ENCODE data around the gene KCNAB1.

KCNAB1 gene

DNA sequence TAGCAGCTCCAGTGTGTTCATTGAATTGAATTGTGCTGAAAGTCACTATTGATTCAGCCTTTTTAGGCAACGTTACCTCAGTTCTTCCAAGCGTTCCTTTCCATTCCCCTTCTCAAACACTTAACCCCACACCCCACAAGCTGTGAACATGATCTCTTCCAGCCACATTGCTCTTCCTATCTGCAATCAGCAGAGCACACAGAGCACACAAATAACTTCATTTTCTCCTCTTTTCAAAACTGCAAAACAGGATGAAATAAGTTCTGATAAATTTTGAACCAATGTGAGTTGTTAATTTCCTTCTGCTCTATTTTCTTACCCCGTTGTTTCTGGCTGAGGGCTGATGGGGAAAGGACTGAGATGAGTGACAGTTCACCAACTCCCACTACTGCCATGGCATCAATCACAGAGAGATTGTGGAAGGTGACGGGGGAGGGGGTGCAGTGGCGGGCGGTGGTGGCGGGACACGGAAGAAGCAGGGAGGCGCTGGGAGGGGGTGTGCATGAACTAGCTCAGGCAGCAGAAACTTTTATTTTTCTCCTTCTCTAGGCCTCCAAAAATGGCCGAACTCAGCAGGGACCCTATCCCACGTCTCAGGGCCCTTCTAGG lies 287.3 kb downstream of the KCNAB1 start:
- Histone ChIP-seq H3K36me3 (ENCODE audit: insufficient read depth, insufficient read length, low read length) (no peaks in the 10 kb centered on the region), H3K4me1 (ENCODE audit: insufficient read depth, insufficient read length) (no peaks in the 10 kb centered on the region), H3K9ac (ENCODE audit: insufficient read length, low read depth) (no peak overlapping the region), H3K4me3 (ENCODE audit: insufficient read length, low read depth) (no peak overlapping the region), H3K9me3 (ENCODE audit: insufficient read depth, low read length) (no peaks in the 10 kb centered on the region), H3K27me3 (ENCODE audit: insufficient read depth, insufficient read length) (no peaks in the 10 kb centered on the region)
- TF ChIP-seq ZNF274 (IDR thresholded peaks at IDR 0.05; ENCODE audit: low read depth, low read length) (no peak), YY1 (IDR thresholded peaks at IDR 0.05; ENCODE audit: insufficient read depth, insufficient read length) (no peak), SUZ12 (IDR thresholded peaks at IDR 0.05; ENCODE audit: extremely low read depth, insufficient read depth, insufficient read length) (no peak)
- no peak for DNase-seq (ENCODE audit: low read depth, low spot score)

DNA sequence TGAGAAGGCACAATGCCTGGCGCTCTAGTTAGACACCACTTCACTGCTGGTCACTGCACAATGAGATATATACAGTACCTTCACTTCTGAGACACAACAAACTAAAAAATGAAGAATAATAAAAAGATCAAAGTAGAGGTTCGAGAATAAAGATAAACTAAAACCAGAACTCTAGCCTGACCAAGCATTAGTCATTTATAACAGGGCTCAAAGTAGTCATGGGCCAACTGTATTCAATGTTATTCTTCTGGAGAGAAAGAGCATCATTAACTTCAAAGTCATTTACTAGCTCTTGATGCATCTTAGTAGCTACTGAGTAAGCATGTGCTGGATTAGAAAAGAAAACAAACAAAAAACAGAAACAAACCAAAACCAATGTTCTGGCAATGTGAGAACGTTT lies 289.3 kb downstream of the KCNAB1 start:
- no peak for DNase-seq (ENCODE audit: low read depth, low spot score)
- H3K9me3 ChIP-seq (ENCODE audit: insufficient read depth, low read length) = no peaks in the 10 kb centered on the region
- H3K9ac ChIP-seq (ENCODE audit: insufficient read length, low read depth) = no peak overlapping the region
- no peaks in the 10 kb centered on the region for H3K27me3 ChIP-seq (ENCODE audit: insufficient read depth, insufficient read length)
- no peak for TF ChIP-seq ZNF274 (IDR thresholded peaks at IDR 0.05; ENCODE audit: low read depth, low read length)
- TF ChIP-seq SUZ12 (IDR thresholded peaks at IDR 0.05; ENCODE audit: extremely low read depth, insufficient read depth, insufficient read length) = no peak
- TF ChIP-seq YY1 (IDR thresholded peaks at IDR 0.05; ENCODE audit: insufficient read depth, insufficient read length) = no peak
- no peaks in the 10 kb centered on the region for H3K4me1 ChIP-seq (ENCODE audit: insufficient read depth, insufficient read length)
- no peak overlapping the region for H3K4me3 ChIP-seq (ENCODE audit: insufficient read length, low read depth)
- H3K36me3 ChIP-seq (ENCODE audit: insufficient read depth, insufficient read length, low read length) = no peaks in the 10 kb centered on the region

DNA sequence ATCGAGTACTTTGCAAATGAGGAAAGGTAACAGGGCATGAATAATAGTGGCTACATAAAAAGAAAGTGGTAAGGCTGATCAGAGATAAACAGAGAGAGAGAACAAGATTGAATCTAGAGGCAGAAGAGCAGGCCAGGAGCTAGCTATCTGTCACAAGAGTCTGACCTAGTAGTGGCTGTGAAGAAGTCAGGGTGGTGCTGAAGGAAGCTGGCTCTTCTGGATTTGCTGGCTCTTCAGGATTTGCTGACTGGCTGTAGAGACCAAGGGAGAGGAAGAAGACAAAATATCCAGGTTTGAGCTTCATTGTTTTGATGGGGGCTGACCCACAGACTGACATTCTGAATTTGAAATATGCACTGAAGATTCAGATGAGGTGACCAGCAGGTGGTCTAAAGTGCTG lies 292.2 kb downstream of the KCNAB1 start:
- H3K9me3 ChIP-seq (ENCODE audit: insufficient read depth, low read length) = no peaks in the 10 kb centered on the region
- no peak overlapping the region for H3K9ac ChIP-seq (ENCODE audit: insufficient read length, low read depth)
- TF ChIP-seq SUZ12 (IDR thresholded peaks at IDR 0.05; ENCODE audit: extremely low read depth, insufficient read depth, insufficient read length) (no peak), YY1 (IDR thresholded peaks at IDR 0.05; ENCODE audit: insufficient read depth, insufficient read length) (no peak), ZNF274 (IDR thresholded peaks at IDR 0.05; ENCODE audit: low read depth, low read length) (no peak)
- no peak overlapping the region for H3K4me3 ChIP-seq (ENCODE audit: insufficient read length, low read depth)
- H3K36me3 ChIP-seq (ENCODE audit: insufficient read depth, insufficient read length, low read length) = no peaks in the 10 kb centered on the region
- no peaks in the 10 kb centered on the region for H3K27me3 ChIP-seq (ENCODE audit: insufficient read depth, insufficient read length)
- no peaks in the 10 kb centered on the region for H3K4me1 ChIP-seq (ENCODE audit: insufficient read depth, insufficient read length)
- no peak for DNase-seq (ENCODE audit: low read depth, low spot score)

DNA sequence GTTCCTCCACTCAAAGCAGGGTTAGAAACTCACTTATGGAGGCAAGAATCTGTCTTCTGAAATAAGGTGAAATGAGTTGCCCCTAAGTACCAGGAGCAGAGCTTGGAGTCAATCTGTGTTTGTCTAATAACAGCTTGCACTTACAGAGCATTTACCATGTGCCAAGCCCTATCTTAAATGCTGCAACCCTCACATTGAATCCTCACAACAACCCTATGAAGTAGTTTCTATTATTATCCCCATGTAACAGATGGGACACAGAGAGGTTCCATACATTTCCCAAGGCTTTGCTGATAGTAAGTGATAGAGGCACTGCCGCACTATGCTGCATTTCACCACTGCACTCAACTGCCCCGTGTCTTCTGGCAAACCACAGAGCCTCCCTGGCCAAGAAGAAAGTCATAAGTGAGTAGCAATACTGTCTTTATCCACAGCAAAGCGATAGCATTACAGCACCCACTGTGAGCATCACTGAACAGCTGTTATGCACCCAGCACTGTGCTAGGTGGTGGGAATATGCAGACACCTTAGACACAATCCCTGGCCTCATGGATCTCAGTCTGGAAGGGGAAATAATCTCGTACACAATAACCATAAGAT lies 293.0 kb downstream of the KCNAB1 start:
- H3K27me3 ChIP-seq (ENCODE audit: insufficient read depth, insufficient read length) = no peaks in the 10 kb centered on the region
- TF ChIP-seq ZNF274 (IDR thresholded peaks at IDR 0.05; ENCODE audit: low read depth, low read length) (no peak), SUZ12 (IDR thresholded peaks at IDR 0.05; ENCODE audit: extremely low read depth, insufficient read depth, insufficient read length) (no peak), YY1 (IDR thresholded peaks at IDR 0.05; ENCODE audit: insufficient read depth, insufficient read length) (no peak)
- no peak for DNase-seq (ENCODE audit: low read depth, low spot score)
- H3K36me3 ChIP-seq (ENCODE audit: insufficient read depth, insufficient read length, low read length) = no peaks in the 10 kb centered on the region
- no peaks in the 10 kb centered on the region for H3K9me3 ChIP-seq (ENCODE audit: insufficient read depth, low read length)
- no peaks in the 10 kb centered on the region for H3K4me1 ChIP-seq (ENCODE audit: insufficient read depth, insufficient read length)
- H3K4me3 ChIP-seq (ENCODE audit: insufficient read length, low read depth) = no peak overlapping the region
- no peak overlapping the region for H3K9ac ChIP-seq (ENCODE audit: insufficient read length, low read depth)

DNA sequence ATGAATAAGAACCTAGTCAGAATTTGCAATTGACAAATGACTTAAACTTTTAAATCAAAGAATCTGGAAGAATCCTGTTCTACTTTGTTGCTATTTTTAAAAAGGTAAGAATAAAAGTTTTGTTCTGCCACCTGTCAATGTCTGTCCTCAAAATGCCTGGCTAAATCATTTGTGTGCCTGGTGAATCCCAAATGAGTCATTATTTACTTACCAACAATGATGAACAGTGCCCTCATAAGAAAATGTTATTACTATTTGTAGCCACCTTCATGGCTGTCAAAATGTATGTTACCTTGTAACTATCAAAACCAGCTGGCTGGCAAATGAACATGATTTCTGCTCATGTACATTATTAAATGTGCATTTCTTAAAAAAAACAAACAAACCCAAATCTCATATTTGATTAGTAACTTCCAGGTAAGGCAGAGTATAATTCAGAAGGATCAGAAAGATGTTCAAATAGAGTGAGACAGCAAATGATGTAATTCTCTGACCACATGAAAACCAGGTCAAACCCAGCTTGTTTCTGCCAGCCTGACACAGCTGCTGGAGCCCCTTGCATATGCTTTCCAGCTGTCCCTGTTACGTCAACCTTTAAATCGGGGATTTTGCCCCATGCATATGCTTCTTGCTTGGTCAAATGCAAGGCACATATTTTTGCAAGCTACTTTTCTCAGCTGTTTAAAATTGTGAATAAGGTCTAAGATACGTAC lies 296.6 kb downstream of the KCNAB1 start:
- no peak for TF ChIP-seq SUZ12 (IDR thresholded peaks at IDR 0.05; ENCODE audit: extremely low read depth, insufficient read depth, insufficient read length)
- no peak for TF ChIP-seq YY1 (IDR thresholded peaks at IDR 0.05; ENCODE audit: insufficient read depth, insufficient read length)
- TF ChIP-seq ZNF274 (IDR thresholded peaks at IDR 0.05; ENCODE audit: low read depth, low read length) = no peak
- Histone ChIP-seq H3K4me1 (ENCODE audit: insufficient read depth, insufficient read length) (no peaks in the 10 kb centered on the region), H3K36me3 (ENCODE audit: insufficient read depth, insufficient read length, low read length) (no peaks in the 10 kb centered on the region), H3K4me3 (ENCODE audit: insufficient read length, low read depth) (no peak overlapping the region), H3K9me3 (ENCODE audit: insufficient read depth, low read length) (no peaks in the 10 kb centered on the region), H3K9ac (ENCODE audit: insufficient read length, low read depth) (no peak overlapping the region), H3K27me3 (ENCODE audit: insufficient read depth, insufficient read length) (no peaks in the 10 kb centered on the region)
- no peak for DNase-seq (ENCODE audit: low read depth, low spot score)

DNA sequence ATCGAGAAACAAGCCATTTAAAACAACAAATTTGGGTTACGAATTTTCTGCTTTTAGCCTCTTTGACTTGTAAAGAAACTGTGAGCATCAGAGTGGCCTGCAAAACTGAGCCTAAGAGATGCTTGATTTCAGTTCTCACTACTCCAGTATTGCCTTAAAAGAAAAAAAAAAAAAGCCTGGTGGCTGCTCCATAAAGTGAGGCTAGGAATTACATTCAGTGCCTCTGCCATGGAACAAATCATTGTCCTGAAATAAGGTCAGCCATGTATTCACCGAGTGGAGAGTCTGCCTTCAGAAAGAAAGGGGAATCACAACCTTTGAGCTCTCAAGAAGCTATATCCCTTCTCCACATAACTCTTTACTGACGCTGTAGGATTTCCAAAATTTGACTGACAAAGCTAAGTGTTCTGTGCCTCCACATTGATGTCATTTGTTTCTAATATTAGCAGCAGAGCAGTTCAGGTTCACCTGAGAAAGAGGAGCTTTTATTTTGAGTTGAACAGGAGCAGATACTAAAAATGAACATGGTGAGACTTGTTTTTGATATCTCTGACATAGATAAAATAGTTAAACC lies 297.3 kb downstream of the KCNAB1 start:
- no peaks in the 10 kb centered on the region for H3K9me3 ChIP-seq (ENCODE audit: insufficient read depth, low read length)
- no peak overlapping the region for H3K9ac ChIP-seq (ENCODE audit: insufficient read length, low read depth)
- H3K27me3 ChIP-seq (ENCODE audit: insufficient read depth, insufficient read length) = no peaks in the 10 kb centered on the region
- no peak for DNase-seq (ENCODE audit: low read depth, low spot score)
- TF ChIP-seq YY1 (IDR thresholded peaks at IDR 0.05; ENCODE audit: insufficient read depth, insufficient read length) = no peak
- no peak for TF ChIP-seq SUZ12 (IDR thresholded peaks at IDR 0.05; ENCODE audit: extremely low read depth, insufficient read depth, insufficient read length)
- no peak for TF ChIP-seq ZNF274 (IDR thresholded peaks at IDR 0.05; ENCODE audit: low read depth, low read length)
- H3K4me3 ChIP-seq (ENCODE audit: insufficient read length, low read depth) = no peak overlapping the region
- no peaks in the 10 kb centered on the region for H3K36me3 ChIP-seq (ENCODE audit: insufficient read depth, insufficient read length, low read length)
- H3K4me1 ChIP-seq (ENCODE audit: insufficient read depth, insufficient read length) = no peaks in the 10 kb centered on the region

DNA sequence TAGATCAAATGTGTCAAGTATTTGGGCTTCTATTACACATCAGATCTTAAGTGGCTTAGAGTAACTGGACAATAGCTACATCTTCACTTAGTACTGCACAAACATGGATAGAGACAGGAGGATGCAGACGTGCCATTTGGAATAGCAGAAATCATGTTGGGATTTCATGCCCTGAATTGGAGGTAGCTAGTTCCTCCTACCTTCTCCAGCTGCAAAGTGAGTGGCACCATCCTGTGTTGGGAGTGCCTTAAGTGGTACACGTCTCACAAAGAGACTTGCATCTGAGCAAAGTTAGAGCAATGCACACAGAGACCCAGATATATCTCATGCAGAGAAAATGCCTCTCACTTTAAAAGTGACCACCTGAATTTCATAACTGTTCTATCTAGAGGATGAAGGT lies 298.1 kb downstream of the KCNAB1 start:
- no peaks in the 10 kb centered on the region for H3K9me3 ChIP-seq (ENCODE audit: insufficient read depth, low read length)
- H3K4me3 ChIP-seq (ENCODE audit: insufficient read length, low read depth) = no peak overlapping the region
- no peaks in the 10 kb centered on the region for H3K4me1 ChIP-seq (ENCODE audit: insufficient read depth, insufficient read length)
- H3K36me3 ChIP-seq (ENCODE audit: insufficient read depth, insufficient read length, low read length) = no peaks in the 10 kb centered on the region
- TF ChIP-seq YY1 (IDR thresholded peaks at IDR 0.05; ENCODE audit: insufficient read depth, insufficient read length) (no peak), ZNF274 (IDR thresholded peaks at IDR 0.05; ENCODE audit: low read depth, low read length) (no peak), SUZ12 (IDR thresholded peaks at IDR 0.05; ENCODE audit: extremely low read depth, insufficient read depth, insufficient read length) (no peak)
- no peaks in the 10 kb centered on the region for H3K27me3 ChIP-seq (ENCODE audit: insufficient read depth, insufficient read length)
- no peak overlapping the region for H3K9ac ChIP-seq (ENCODE audit: insufficient read length, low read depth)
- no peak for DNase-seq (ENCODE audit: low read depth, low spot score)

Measured in NT2/D1 (cell line).